ENCODE data around the gene ALDH2.

The ALDH2 gene

DNA sequence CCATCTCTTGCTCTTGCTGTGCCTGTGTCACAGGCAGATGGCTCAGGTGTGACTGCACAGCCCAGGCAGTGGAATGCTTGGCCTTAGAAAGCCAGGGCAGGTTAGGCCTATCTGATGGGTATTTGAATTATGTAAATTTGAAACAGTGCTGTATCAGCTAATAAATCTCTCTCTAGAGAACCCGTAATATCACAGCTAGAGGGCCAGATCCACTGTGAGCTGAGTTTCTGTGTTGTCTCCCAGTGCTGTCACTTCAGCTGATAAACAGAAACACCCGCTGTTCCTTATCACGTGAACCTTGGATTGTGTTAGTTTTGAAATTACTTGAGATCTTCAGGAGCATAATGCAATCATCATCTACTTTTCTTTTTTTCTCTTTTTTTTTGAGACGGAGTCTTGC lies 21.5 kb upstream of the ALDH2 start:
- no peaks in the 10 kb centered on the region for H3K27me3 ChIP-seq (ENCODE audit: control insufficient read depth, insufficient read depth, low read length)
- H3K36me3 ChIP-seq (ENCODE audit: control insufficient read depth, insufficient read depth, low read length), result no peaks in the 10 kb centered on the region
- no peaks in the 10 kb centered on the region for H3K79me2 ChIP-seq
- no peak overlapping the region for H3K4me2 ChIP-seq (ENCODE audit: low read length)
- H2AFZ ChIP-seq, result no peak overlapping the region
- H3K4me3 ChIP-seq (ENCODE audit: low read depth, low read length), result no peak overlapping the region
- no peak overlapping the region for H3K9ac ChIP-seq
- no peak overlapping the region for H3K27ac ChIP-seq
- H3K4me1 ChIP-seq, result no peaks in the 10 kb centered on the region
- no peaks in the 10 kb centered on the region for H3K9me3 ChIP-seq (ENCODE audit: control insufficient read depth, low read length)
- TF ChIP-seq, protein P1, sequence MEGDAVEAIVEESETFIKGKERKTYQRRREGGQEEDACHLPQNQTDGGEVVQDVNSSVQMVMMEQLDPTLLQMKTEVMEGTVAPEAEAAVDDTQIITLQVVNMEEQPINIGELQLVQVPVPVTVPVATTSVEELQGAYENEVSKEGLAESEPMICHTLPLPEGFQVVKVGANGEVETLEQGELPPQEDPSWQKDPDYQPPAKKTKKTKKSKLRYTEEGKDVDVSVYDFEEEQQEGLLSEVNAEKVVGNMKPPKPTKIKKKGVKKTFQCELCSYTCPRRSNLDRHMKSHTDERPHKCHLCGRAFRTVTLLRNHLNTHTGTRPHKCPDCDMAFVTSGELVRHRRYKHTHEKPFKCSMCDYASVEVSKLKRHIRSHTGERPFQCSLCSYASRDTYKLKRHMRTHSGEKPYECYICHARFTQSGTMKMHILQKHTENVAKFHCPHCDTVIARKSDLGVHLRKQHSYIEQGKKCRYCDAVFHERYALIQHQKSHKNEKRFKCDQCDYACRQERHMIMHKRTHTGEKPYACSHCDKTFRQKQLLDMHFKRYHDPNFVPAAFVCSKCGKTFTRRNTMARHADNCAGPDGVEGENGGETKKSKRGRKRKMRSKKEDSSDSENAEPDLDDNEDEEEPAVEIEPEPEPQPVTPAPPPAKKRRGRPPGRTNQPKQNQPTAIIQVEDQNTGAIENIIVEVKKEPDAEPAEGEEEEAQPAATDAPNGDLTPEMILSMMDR (IDR thresholded peaks at IDR 0.05), result no peak

DNA sequence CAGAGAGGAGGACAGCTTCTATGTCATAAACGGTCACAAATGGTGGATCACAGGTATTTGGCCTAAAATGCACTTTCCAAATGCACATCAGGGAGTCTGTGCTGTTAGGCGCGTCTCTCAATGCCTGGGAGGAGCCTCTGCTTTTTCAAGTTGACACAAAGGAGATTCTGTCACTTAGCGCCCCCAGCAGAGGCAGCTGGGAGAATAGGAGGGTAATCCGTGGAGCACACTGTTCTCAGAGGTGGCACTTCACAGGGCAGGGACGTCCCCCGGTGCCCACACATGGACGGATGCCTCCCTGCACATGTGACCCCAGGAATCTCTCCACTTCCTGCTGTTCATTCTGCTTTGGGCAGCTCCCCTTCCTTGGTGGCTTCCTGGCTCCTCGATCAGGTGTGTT lies 19.4 kb upstream of the ALDH2 start:
- H3K36me3 ChIP-seq (ENCODE audit: control insufficient read depth, insufficient read depth, low read length), result no peaks in the 10 kb centered on the region
- H3K27ac ChIP-seq, result no peak overlapping the region
- TF ChIP-seq, protein P1 (IDR thresholded peaks at IDR 0.05), result no peak

DNA sequence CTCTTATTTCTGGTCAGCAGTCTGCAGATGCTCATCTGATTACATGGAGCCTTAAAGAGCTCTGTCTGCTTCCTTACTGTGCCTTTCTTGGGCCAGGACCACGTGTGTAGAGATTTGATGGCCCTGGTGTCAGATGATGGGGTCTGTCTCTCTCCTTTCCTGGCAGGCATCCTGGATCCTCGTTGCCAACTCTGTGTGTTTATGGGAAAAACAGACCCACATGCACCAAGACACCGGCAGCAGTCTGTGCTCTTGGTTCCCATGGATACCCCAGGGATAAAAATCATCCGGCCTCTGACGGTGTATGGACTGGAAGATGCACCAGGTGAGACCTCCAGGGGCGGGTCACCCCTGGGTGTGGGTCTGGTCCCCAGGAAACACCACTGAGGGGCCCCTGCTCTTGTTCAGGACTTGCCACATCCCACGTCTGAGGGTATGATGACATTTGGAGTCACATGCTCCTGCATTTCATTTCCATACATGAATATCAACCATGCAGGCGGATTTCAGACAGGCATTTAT lies 18.5 kb upstream of the ALDH2 start:
- TF ChIP-seq, protein P1 (IDR thresholded peaks at IDR 0.05), result no peak
- no peaks in the 10 kb centered on the region for H3K9me3 ChIP-seq (ENCODE audit: control insufficient read depth, low read length)
- no peaks in the 10 kb centered on the region for H3K79me2 ChIP-seq
- no peak overlapping the region for H3K4me3 ChIP-seq (ENCODE audit: low read depth, low read length)
- no peak overlapping the region for H3K27ac ChIP-seq
- H3K9ac ChIP-seq, result no peak overlapping the region
- H3K4me1 ChIP-seq, result no peaks in the 10 kb centered on the region
- H3K36me3 ChIP-seq (ENCODE audit: control insufficient read depth, insufficient read depth, low read length), result no peaks in the 10 kb centered on the region
- H3K4me2 ChIP-seq (ENCODE audit: low read length), result no peak overlapping the region
- no peaks in the 10 kb centered on the region for H3K27me3 ChIP-seq (ENCODE audit: control insufficient read depth, insufficient read depth, low read length)
- H2AFZ ChIP-seq, result no peak overlapping the region

More for the DNA sequence above, 19.4 kb upstream of the ALDH2 start:
- no peaks in the 10 kb centered on the region for H3K4me1 ChIP-seq
- H3K9me3 ChIP-seq (ENCODE audit: control insufficient read depth, low read length), result no peaks in the 10 kb centered on the region
- H2AFZ ChIP-seq, result no peak overlapping the region
- H3K79me2 ChIP-seq, result no peaks in the 10 kb centered on the region
- no peak overlapping the region for H3K4me3 ChIP-seq (ENCODE audit: low read depth, low read length)
- H3K4me2 ChIP-seq (ENCODE audit: low read length), result no peak overlapping the region
- no peaks in the 10 kb centered on the region for H3K27me3 ChIP-seq (ENCODE audit: control insufficient read depth, insufficient read depth, low read length)
- no peak overlapping the region for H3K9ac ChIP-seq

DNA sequence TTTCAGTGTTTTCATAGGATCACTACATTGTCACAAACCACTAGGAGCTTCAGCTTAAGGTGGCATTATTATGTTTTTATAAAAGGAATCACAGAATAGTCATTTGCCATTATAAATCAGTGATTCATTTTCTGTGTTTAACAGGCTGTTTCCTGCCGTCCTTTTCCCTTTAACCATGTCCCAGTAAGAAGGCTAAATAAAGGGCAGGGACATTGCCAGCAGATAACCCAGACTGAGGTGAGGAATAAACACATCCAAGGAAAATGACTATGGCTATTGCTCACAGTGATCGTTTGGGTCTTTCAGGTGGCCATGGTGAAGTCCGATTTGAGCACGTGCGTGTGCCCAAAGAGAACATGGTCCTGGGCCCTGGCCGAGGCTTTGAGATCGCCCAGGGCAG lies 17.9 kb upstream of the ALDH2 start:
- Histone ChIP-seq H3K36me3 (ENCODE audit: control insufficient read depth, insufficient read depth, low read length) (no peaks in the 10 kb centered on the region), H3K9ac (no peak overlapping the region), H2AFZ (no peak overlapping the region), H3K27ac (no peak overlapping the region), H3K4me3 (ENCODE audit: low read depth, low read length) (no peak overlapping the region), H3K9me3 (ENCODE audit: control insufficient read depth, low read length) (no peaks in the 10 kb centered on the region), H3K4me2 (ENCODE audit: low read length) (no peak overlapping the region), H3K27me3 (ENCODE audit: control insufficient read depth, insufficient read depth, low read length) (no peaks in the 10 kb centered on the region), H3K4me1 (no peaks in the 10 kb centered on the region), H3K79me2 (no peaks in the 10 kb centered on the region)
- TF ChIP-seq, protein P1 (IDR thresholded peaks at IDR 0.05), result no peak

DNA sequence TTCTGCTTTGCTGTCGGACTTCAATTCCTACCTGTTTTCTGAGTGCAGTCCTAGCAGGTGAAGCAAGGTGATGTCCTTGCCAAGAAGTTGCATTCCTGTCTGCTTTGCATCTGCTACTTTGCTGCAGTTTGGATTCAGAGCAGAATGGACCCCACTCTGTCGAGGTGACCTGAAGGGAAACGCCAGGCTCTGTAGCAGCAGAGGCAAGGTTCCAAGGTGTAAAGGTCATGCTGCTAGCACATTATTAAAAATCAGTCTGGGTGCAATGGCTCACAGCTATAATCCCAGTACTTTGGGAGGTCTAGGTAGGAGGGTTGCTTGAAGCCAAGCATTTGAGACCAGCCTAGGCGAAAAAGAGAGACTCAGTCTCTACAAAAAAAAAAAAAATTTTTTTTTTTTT lies 17.3 kb upstream of the ALDH2 start:
- H3K27me3 ChIP-seq (ENCODE audit: control insufficient read depth, insufficient read depth, low read length), result no peaks in the 10 kb centered on the region
- H3K9ac ChIP-seq, result no peak overlapping the region
- TF ChIP-seq, protein P1 (IDR thresholded peaks at IDR 0.05), result no peak
- H3K4me1 ChIP-seq, result no peaks in the 10 kb centered on the region
- no peak overlapping the region for H3K4me3 ChIP-seq (ENCODE audit: low read depth, low read length)
- H3K36me3 ChIP-seq (ENCODE audit: control insufficient read depth, insufficient read depth, low read length), result no peaks in the 10 kb centered on the region
- H3K9me3 ChIP-seq (ENCODE audit: control insufficient read depth, low read length), result no peaks in the 10 kb centered on the region
- H3K27ac ChIP-seq, result no peak overlapping the region
- H2AFZ ChIP-seq, result no peak overlapping the region
- H3K4me2 ChIP-seq (ENCODE audit: low read length), result no peak overlapping the region
- H3K79me2 ChIP-seq, result no peaks in the 10 kb centered on the region
